Measurements from ENCODE around the gene ANKRD44. TPM values are rescaled to one million over a fixed set of nuclear protein-coding genes. Genes with fewer than 3 reads are reported as not detected.
A peak's percentile ranks its signal among the peaks of the same experiment; 100 is the strongest.

Gene ANKRD44
- total RNA-seq, 4 donors from 2014 or later = 24.4 to 51.8 (median 35.7) TPM

DNA sequence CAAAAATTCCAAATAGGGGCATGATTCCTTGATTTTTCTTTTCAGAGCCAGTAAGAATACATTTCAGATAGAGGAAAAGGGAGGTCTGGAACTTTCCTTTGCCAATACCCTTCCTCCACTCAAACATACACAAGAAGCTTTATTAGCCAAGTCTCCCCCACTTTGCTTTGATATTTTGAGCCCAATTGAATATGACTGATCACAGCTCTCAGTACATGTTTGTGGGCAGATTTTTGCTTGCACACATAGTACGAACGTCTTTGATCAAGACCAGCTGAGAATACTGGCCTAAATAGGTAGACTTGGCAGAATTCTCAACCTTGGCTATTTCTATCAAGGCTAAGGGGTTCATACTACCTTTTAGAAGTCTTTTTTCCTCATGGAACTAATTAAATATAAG is 235.3 kb downstream of the ANKRD44 start:
- Histone ChIP-seq H3K27ac (no peak overlapping the region), H3K4me3 (no peak overlapping the region), H3K4me1 (peaks cover 0 to 32% (median 7%) of the 10 kb centered on the region in 3 donors), H3K9me3 (no peaks in the 10 kb centered on the region), H3K36me3 (peaks cover 0 to 32% of the 10 kb centered on the region in 2 donors), H3K27me3 (no peaks in the 10 kb centered on the region)
- TF ChIP-seq, protein P1, sequence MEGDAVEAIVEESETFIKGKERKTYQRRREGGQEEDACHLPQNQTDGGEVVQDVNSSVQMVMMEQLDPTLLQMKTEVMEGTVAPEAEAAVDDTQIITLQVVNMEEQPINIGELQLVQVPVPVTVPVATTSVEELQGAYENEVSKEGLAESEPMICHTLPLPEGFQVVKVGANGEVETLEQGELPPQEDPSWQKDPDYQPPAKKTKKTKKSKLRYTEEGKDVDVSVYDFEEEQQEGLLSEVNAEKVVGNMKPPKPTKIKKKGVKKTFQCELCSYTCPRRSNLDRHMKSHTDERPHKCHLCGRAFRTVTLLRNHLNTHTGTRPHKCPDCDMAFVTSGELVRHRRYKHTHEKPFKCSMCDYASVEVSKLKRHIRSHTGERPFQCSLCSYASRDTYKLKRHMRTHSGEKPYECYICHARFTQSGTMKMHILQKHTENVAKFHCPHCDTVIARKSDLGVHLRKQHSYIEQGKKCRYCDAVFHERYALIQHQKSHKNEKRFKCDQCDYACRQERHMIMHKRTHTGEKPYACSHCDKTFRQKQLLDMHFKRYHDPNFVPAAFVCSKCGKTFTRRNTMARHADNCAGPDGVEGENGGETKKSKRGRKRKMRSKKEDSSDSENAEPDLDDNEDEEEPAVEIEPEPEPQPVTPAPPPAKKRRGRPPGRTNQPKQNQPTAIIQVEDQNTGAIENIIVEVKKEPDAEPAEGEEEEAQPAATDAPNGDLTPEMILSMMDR (IDR thresholded peaks at IDR 0.05) = no peak
- no peak for ATAC-seq
- 87 to 88% methylated on average over 2 of the region's 2 CpGs for WGBS, 2 donors (ENCODE audit: low coverage in 1 of 2)

DNA sequence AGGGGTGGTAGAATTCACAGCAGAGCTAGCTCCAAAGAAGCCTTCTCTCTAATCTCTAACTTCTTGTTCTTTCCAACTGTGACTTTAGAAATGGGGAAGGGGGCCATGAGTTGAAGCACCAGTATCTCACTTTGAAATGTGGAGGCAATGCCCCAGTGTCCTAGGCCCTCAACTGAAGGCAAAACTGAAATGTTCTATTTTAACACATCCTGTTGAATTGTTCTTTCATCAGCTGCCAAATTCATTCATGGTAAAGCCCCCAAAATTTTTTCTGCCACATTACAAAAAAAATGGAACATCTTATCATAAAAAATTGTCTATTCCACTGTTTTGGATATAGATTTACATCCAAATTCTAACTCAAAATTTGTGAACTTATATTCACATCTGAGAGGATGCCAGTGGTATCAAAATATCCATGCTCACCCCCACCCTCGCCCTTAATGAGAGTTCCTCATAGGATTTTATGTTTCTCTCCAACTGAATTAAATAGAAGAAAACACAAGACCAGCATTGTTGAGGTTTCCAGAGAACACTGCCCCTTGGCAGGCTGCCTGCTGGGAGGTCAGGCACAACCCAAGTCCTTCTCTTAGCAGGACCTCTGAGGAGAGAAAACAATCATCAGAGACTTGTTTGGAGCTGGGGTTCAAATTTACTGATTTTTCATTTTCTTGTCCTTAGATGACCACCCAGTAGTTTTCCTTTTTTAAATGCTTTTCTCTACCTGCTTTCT is 236.7 kb downstream of the ANKRD44 start:
- Histone ChIP-seq H3K27me3 (no peaks in the 10 kb centered on the region), H3K36me3 (peaks cover 0 to 32% of the 10 kb centered on the region in 2 donors), H3K27ac (peak overlapping the region in 2 of 4 donors; percentile 26 to 40), H3K9me3 (no peaks in the 10 kb centered on the region), H3K4me3 (no peak overlapping the region), H3K4me1 (peaks cover 0 to 18% (median 0%) of the 10 kb centered on the region in 3 donors)
- 67 to 86% methylated on average over 1 of the region's 1 CpG for WGBS, 2 donors (ENCODE audit: low coverage in 1 of 2)
- ATAC-seq = no peak
- TF ChIP-seq POLR2AphosphoS5 (IDR thresholded peaks at IDR 0.05) (no peak), POLR2A (IDR thresholded peaks at IDR 0.05) (no peak), EP300 (IDR thresholded peaks at IDR 0.05) (no peak)
- TF ChIP-seq, protein P1 (IDR thresholded peaks at IDR 0.05) = no peak

DNA sequence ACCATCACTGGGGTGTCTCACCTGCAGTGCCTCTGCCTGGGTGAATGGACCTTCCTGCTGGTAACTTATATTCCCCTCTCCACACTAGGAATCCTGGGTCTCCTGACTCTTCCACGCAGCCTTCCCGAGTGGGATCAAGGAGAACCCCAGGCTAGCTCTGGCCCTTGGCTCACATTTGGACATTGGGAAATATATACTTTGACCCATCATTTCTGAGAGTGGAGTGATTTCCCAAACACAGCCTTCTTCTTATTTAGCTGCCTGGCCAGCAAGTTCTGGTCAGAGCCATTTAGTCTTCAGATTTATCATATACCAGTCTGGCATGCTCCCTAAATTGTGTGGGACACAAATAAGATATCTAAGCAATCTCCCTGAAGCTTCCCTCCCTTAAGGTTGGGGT is 237.3 kb downstream of the ANKRD44 start:
- TF ChIP-seq POLR2AphosphoS5 (IDR thresholded peaks at IDR 0.05) = no peak
- TF ChIP-seq, protein P1 (IDR thresholded peaks at IDR 0.05) = no peak
- TF ChIP-seq EP300 (IDR thresholded peaks at IDR 0.05) = no peak
- no peak for TF ChIP-seq POLR2A (IDR thresholded peaks at IDR 0.05)
- H3K36me3 ChIP-seq = peaks cover 0 to 28% of the 10 kb centered on the region in 2 donors
- H3K27me3 ChIP-seq = no peaks in the 10 kb centered on the region
- WGBS, 2 donors (ENCODE audit: low coverage in 1 of 2) = 71 to 100% methylated on average over 2 of the region's 2 CpGs
- H3K4me1 ChIP-seq = peaks cover 0 to 18% (median 0%) of the 10 kb centered on the region in 3 donors
- no peaks in the 10 kb centered on the region for H3K9me3 ChIP-seq
- no peak for ATAC-seq
- no peak overlapping the region for H3K4me3 ChIP-seq
- peak overlapping the region in 2 of 4 donors; percentile 26 to 40 for H3K27ac ChIP-seq

DNA sequence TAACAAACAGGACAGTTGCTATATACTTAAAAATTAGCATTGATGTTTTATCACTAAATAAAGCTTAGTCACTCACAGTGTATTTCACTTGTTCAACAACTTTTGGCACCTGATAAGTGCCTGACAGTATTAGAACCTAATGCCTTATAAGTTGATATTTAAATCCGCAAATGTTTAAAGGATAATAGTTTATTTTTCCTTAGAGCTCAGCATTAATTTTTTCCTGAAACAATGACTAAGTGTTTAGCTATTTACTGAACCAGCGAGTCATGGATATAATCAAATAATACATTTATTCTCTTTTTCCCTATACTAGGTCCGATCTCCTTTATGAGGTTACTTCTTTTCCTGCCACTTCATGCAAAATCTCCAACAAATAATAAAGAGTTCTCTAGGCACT is 238.0 kb downstream of the ANKRD44 start:
- Histone ChIP-seq H3K9me3 (no peaks in the 10 kb centered on the region), H3K4me3 (no peak overlapping the region), H3K4me1 (peaks cover 0 to 18% (median 0%) of the 10 kb centered on the region in 3 donors), H3K27me3 (no peaks in the 10 kb centered on the region), H3K36me3 (peaks cover 0 to 22% of the 10 kb centered on the region in 2 donors), H3K27ac (no peak overlapping the region)
- no peak for ATAC-seq
- TF ChIP-seq EP300 (IDR thresholded peaks at IDR 0.05) = no peak
- TF ChIP-seq, protein P1 (IDR thresholded peaks at IDR 0.05) = no peak
- TF ChIP-seq POLR2A (IDR thresholded peaks at IDR 0.05) = no peak
- TF ChIP-seq POLR2AphosphoS5 (IDR thresholded peaks at IDR 0.05) = no peak
- 86 to 90% methylated on average over 3 of the region's 3 CpGs for WGBS, 2 donors (ENCODE audit: low coverage in 1 of 2)

Measured in gastroesophageal sphincter (tissue), 4 donors.